ENCODE results near the gene TIGD4.

TIGD4 gene

GRCh38 chr4:152719801-152720556 is 59.6 kb downstream of the TIGD4 start:
- no peak for DNase-seq (ENCODE audit: low spot score)

All from RKO (cell line).